Caco-2 (cell line): ENCODE results near the gene NIPAL3. TPM values are rescaled to one million over a fixed set of nuclear protein-coding genes. Genes with fewer than 3 reads are reported as not detected.

ENCODE experiments used
- BruUV-seq: library from RNA; stranded (reverse); fragments of 400-500 nt; replicated peaks from 2 replicates; lab custom pipeline; 2021; lab: Mats Ljungman, UMichigan
- CTCF ChIA-PET: fragments of 300-600 bp; sonication (Branson Sonifier 250); formaldehyde crosslinking; loops from one replicate; lab custom pipeline; 2022; ENCODE audit warnings: antibody characterized with exemption; lab: Charles Lee
- POLR2A ChIA-PET: fragments of 300-600 bp; sonication (Branson Sonifier 250); formaldehyde crosslinking; loops from one replicate; lab custom pipeline; 2022; ENCODE audit warnings: antibody characterized with exemption; lab: Charles Lee
- DNase-seq, 2 experiments: peaks; one replicate each; pipeline versions ENCODE4 v3.0.0 to v3.0.0-alpha.2; 2020 to 2022
- H3K27me3 ChIP-seq: replicated peaks from 2 replicates; pipeline ENCODE4 v1.6.0; 2011; ENCODE audit warnings: low read length; ENCODE audit not compliant: control insufficient read depth, insufficient read depth
- H3K36me3 ChIP-seq: 2 replicates; pipeline ENCODE4 v1.5.1; 2011; ENCODE audit warnings: low read length; ENCODE audit not compliant: control insufficient read depth, insufficient read depth
- H3K4me1 ChIP-seq: fragments of 250-450 bp; sonication (Bioruptor Pico); 2 replicates; pipeline ENCODE4 v1.5.1; 2020; ENCODE audit warnings: mild to moderate bottlenecking
- H3K4me3 ChIP-seq: 2 replicates; pipeline ENCODE4 v1.5.1; 2011; ENCODE audit warnings: low read depth, mild to moderate bottlenecking, control low read depth, low read length
- H3K9me3 ChIP-seq: fragments of 250-450 bp; sonication (Bioruptor Pico); 2 replicates; pipeline ENCODE4 v1.5.1; 2020; ENCODE audit warnings: mild to moderate bottlenecking, moderate library complexity
- H3K27ac Mint-ChIP-seq: one replicate; pipeline ENCODE4 v1.8.0; 2022; ENCODE audit warnings: mixed read lengths; ENCODE audit not compliant: unreplicated experiment
- H3K27me3 Mint-ChIP-seq: one replicate; pipeline ENCODE4 v1.8.0; 2022; ENCODE audit warnings: mixed read lengths; ENCODE audit not compliant: insufficient read depth, unreplicated experiment
- H3K36me3 Mint-ChIP-seq: one replicate; pipeline ENCODE4 v1.8.0; 2022; ENCODE audit warnings: mild to moderate bottlenecking, mixed read lengths; ENCODE audit not compliant: insufficient read depth, unreplicated experiment
- H3K4me1 Mint-ChIP-seq: one replicate; pipeline ENCODE4 v1.8.0; 2022; ENCODE audit warnings: low read depth, mixed read lengths; ENCODE audit not compliant: unreplicated experiment
- H3K4me3 Mint-ChIP-seq: one replicate; pipeline ENCODE4 v1.8.0; 2022; ENCODE audit warnings: mild to moderate bottlenecking, moderate library complexity, mixed read lengths; ENCODE audit not compliant: unreplicated experiment
- H3K9me3 Mint-ChIP-seq: one replicate; pipeline ENCODE4 v1.8.0; 2022; ENCODE audit warnings: mixed read lengths; ENCODE audit not compliant: unreplicated experiment
- CTCF ChIP-seq, 2 experiments: fragments of 200-600 bp in 1 of 2; IDR thresholded peaks; 1 replicate in 1 of 2; 2 replicates in 1 of 2; pipeline versions ENCODE4 v1.5.1 to v1.8.0; 2011 to 2022; ENCODE audit warnings: antibody characterized with exemption in 1 of 2, control low read depth in 1 of 2, inconsistent platforms in 1 of 2, low read depth in 1 of 2, low read length in 1 of 2, mild to moderate bottlenecking in 1 of 2, moderate library complexity in 1 of 2; ENCODE audit not compliant: insufficient read depth in 1 of 2, severe bottlenecking in 1 of 2, unreplicated experiment in 1 of 2
- intact Hi-C: fragments of 100-400 bp; cut with micrococcal nuclease; formaldehyde crosslinking; loops from one replicate; pipeline ENCODE4 v1.10.0; 2022; ENCODE audit not compliant: unreplicated experiment
- total RNA-seq: library from RNA; stranded (reverse); gene quantifications from 2 replicates; pipeline ENCODE4 v1.2.3, GENCODE V29; 2022

NIPAL3 gene
- total RNA-seq, 1 experiment from 2014 or later = 9.2 TPM

- DNase-seq = no peak
- POLR2A ChIA-PET = no interaction called here
- Mint-ChIP-seq H3K27ac (no peak overlapping the region), H3K36me3 (no peaks in the 10 kb centered on the region), H3K27me3 (no peaks in the 10 kb centered on the region), H3K4me1 (no peaks in the 10 kb centered on the region), H3K4me3 (no peak overlapping the region), H3K9me3 (no peaks in the 10 kb centered on the region)
- no peak for TF ChIP-seq CTCF (IDR thresholded peaks at IDR 0.05; ENCODE audit: insufficient read depth in 1 of 2, low read depth in 1 of 2, low read length in 1 of 2, severe bottlenecking in 1 of 2, unreplicated experiment in 1 of 2)
- Histone ChIP-seq H3K4me3 (no peak overlapping the region), H3K4me1 (no peaks in the 10 kb centered on the region), H3K36me3 (no peaks in the 10 kb centered on the region; the same call in 1 of the 2 replicates), H3K27me3 (no peaks in the 10 kb centered on the region), H3K9me3 (no peaks in the 10 kb centered on the region)
- no TSS peak for BruUV-seq
- CTCF ChIA-PET = interaction anchor here (0.5 to 1.5 kb wide), 2 partner anchors 35 to 109 kb away, joined by 4 to 5 read pairs; no protein-coding TSS in a partner anchor
- intact Hi-C loops = no loop called here
These were observed 10.3 kb downstream of the NIPAL3 start for GRCh38 chr1:24425922-24426321.

- no peaks in the 10 kb centered on the region for H3K27me3 Mint-ChIP-seq
- H3K4me3 Mint-ChIP-seq = no peak overlapping the region
- H3K9me3 ChIP-seq = no peaks in the 10 kb centered on the region
- no peaks in the 10 kb centered on the region for H3K4me1 ChIP-seq
- H3K36me3 ChIP-seq = no peaks in the 10 kb centered on the region
- H3K36me3 Mint-ChIP-seq = no peaks in the 10 kb centered on the region
- no peaks in the 10 kb centered on the region for H3K4me1 Mint-ChIP-seq
- no peak overlapping the region for H3K4me3 ChIP-seq
- H3K27ac Mint-ChIP-seq = no peak overlapping the region
- no peak for DNase-seq
- no peaks in the 10 kb centered on the region for H3K27me3 ChIP-seq
- no peak for TF ChIP-seq CTCF (IDR thresholded peaks at IDR 0.05; ENCODE audit: insufficient read depth in 1 of 2, low read depth in 1 of 2, low read length in 1 of 2, severe bottlenecking in 1 of 2, unreplicated experiment in 1 of 2)
- no peaks in the 10 kb centered on the region for H3K9me3 Mint-ChIP-seq
- CTCF ChIA-PET = no interaction called here
- POLR2A ChIA-PET = no interaction called here
- intact Hi-C loops = no loop called here
- no TSS peak for BruUV-seq
These were observed 11.3 kb downstream of the NIPAL3 start for GRCh38 chr1:24426744-24427544.

GRCh38 chr1:24427545-24427862 is 11.9 kb downstream of the NIPAL3 start:
- no peaks in the 10 kb centered on the region for H3K4me1 ChIP-seq
- ChIA-PET POLR2A (no interaction called here), CTCF (no interaction called here)
- Mint-ChIP-seq H3K27ac (no peak overlapping the region), H3K4me3 (no peak overlapping the region), H3K36me3 (no peaks in the 10 kb centered on the region), H3K9me3 (no peaks in the 10 kb centered on the region), H3K27me3 (no peaks in the 10 kb centered on the region), H3K4me1 (no peaks in the 10 kb centered on the region)
- H3K36me3 ChIP-seq = no peaks in the 10 kb centered on the region
- no peak for TF ChIP-seq CTCF (IDR thresholded peaks at IDR 0.05; ENCODE audit: insufficient read depth in 1 of 2, low read depth in 1 of 2, low read length in 1 of 2, severe bottlenecking in 1 of 2, unreplicated experiment in 1 of 2)
- H3K27me3 ChIP-seq = no peaks in the 10 kb centered on the region
- DNase-seq = no peak
- no TSS peak for BruUV-seq
- intact Hi-C loops = no loop called here
- no peak overlapping the region for H3K4me3 ChIP-seq
- H3K9me3 ChIP-seq = no peaks in the 10 kb centered on the region
